Spleen (tissue), 11 donors: ENCODE results near the gene TSKS. TPM values are rescaled to one million over a fixed set of nuclear protein-coding genes. Genes with fewer than 3 reads are reported as not detected.

Experiments
- DNase-seq: peaks from one replicate; pipeline ENCODE4 v3.0.0-alpha.2; 2020
- H3K27ac ChIP-seq, 8 donors: fragments of 200-600 bp; sonication (generic) in 7 of 8; 1 replicate in 4 of 8; 2 replicates in 4 of 8; pipeline versions ENCODE4 v1.5.0 to v1.8.0; 2016 to 2021; ENCODE audit warnings: inconsistent platforms in 4 of 8, mild to moderate bottlenecking in 4 of 8, moderate library complexity in 1 of 8
- H3K27me3 ChIP-seq, 7 donors: fragments of 200-600 bp; sonication (generic) in 6 of 7; replicated peaks in 1 of 7; 1 replicate in 4 of 7; 2 replicates in 3 of 7; pipeline versions ENCODE4 v1.5.0 to v1.8.0; 2016 to 2021; ENCODE audit warnings: inconsistent platforms in 3 of 7, mild to moderate bottlenecking in 1 of 7
- H3K36me3 ChIP-seq, 6 donors: fragments of 200-600 bp; sonication (generic) in 5 of 6; 1 replicate in 4 of 6; 2 replicates in 2 of 6; pipeline versions ENCODE4 v1.5.0 to v1.8.0; 2016 to 2021; ENCODE audit warnings: inconsistent platforms in 2 of 6
- H3K4me1 ChIP-seq, 6 donors: fragments of 200-600 bp; sonication (generic) in 5 of 6; 1 replicate in 3 of 6; 2 replicates in 3 of 6; pipeline versions ENCODE4 v1.5.0 to v1.8.0; 2016 to 2021; ENCODE audit warnings: inconsistent platforms in 3 of 6
- H3K4me3 ChIP-seq, 8 donors: fragments of 200-600 bp; sonication (generic) in 7 of 8; 1 replicate in 4 of 8; 2 replicates in 4 of 8; pipeline versions ENCODE4 v1.5.0 to v1.8.0; 2016 to 2021; ENCODE audit warnings: inconsistent platforms in 4 of 8, mild to moderate bottlenecking in 4 of 8, moderate library complexity in 2 of 8
- H3K9me3 ChIP-seq, 8 donors: fragments of 200-600 bp; sonication (generic) in 7 of 8; 1 replicate in 4 of 8; 2 replicates in 4 of 8; pipeline versions ENCODE4 v1.5.0 to v1.8.0; 2016 to 2021; ENCODE audit warnings: inconsistent platforms in 4 of 8
- CTCF ChIP-seq, 11 experiments: fragments of 200-600 bp in 7 of 11; fragments of 450-650 bp in 4 of 11; sonication (generic) in 4 of 11; IDR thresholded peaks in 8 of 11; conservative IDR thresholded peaks in 3 of 11; 1 replicate in 7 of 11; 2 replicates in 4 of 11; pipeline versions ENCODE4 v1.4.0 to v1.8.0; 2016 to 2021; ENCODE audit warnings: antibody characterized with exemption in 11 of 11, inconsistent platforms in 4 of 11, mild to moderate bottlenecking in 1 of 11
- POLR2A ChIP-seq, 3 donors: fragments of 450-650 bp; IDR thresholded peaks; one replicate each; pipeline ENCODE4 v1.5.1; 2017; ENCODE audit warnings: antibody characterized with exemption in 3 of 3, mild to moderate bottlenecking in 1 of 3
- POLR2AphosphoS5 ChIP-seq, 3 donors: sonication (generic); formaldehyde crosslinking; IDR thresholded peaks; one replicate each; pipeline ENCODE4 v1.5.1; 2017; ENCODE audit warnings: antibody characterized with exemption in 3 of 3
- WGBS, 5 donors: extraction: QIAGEN DNeasy Blood & Tissue Kit in 3 of 5; methylation state at CpG; one replicate each; pipeline versions ENCODE4 v1.1.5 to v1.1.7; 2013 to 2018; 5-methylcytosine and 5-hydroxymethylcytosine counted together
- intact Hi-C: fragments of 100-400 bp; cut with DNase I; formaldehyde crosslinking; loops from one replicate; pipeline ENCODE4 v1.15.0; 2023; ENCODE audit warnings: low total_unique reads
- polyA plus RNA-seq, 3 donors: library from polyadenylated mRNA; stranded (reverse); fragments of 200-250 nt; gene quantifications; one replicate each; pipeline ENCODE4 v1.2.1, GENCODE V29; 2013
- total RNA-seq, 7 donors: library from RNA; depleted of rRNA in 3 of 7; stranded (reverse); fragments of >200 nt in 3 of 7; fragmentation: NEBNext Ultra II Directional in 4 of 7; extraction: Animal tissue kit (Norgen Biotek cat#: 25700) in 4 of 7; gene quantifications; one replicate each; pipeline versions ENCODE4 v1.1.0 to v1.2.1, GENCODE V29; 2016 to 2021
- donor health status: healthy with polysubstance abuse.
- donor health status: DM: no; HTN: no; CAD: no; lungs with moderate emphysema.
- donor health status: DM: no; HTN: no; CAD: no.
- donor health status: Bipolar disorder and iron deficiency.
- donor health status: healthy.
- donor health status: DM: no; HTN: no; CAD: no.
- donor health status: DM: yes; HTN: yes; CAD: no.

TSKS gene
- total and polyA plus RNA-seq, 10 donors = 0.26 to 2.1 (median 0.88) TPM; not detected in 4

DNA sequence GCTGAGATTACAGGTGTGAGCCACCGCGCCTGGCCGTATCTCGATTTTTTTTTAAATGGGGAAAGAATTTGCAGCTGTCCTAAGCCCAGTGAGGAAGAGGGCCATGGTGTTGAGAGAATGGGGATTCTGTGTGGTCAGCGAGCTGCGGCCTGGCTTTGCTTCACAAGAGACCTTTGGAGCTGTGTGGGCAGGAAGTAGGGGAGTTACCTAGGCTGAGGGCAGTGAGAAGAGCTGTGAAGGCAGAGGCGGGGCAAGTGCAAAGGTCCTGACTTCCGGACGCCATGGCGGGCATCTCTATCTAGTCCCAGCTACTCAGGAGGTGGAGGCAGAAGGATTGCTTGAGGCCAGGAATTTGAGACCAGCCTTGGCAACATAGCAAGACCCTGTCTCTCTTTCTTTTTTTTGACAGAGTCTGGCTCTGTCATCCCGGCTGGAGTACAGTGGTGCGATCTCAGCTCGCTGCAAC is 8.6 kb upstream of the TSKS start:
- no peak for DNase-seq
- Histone ChIP-seq H3K27me3 (no peaks in the 10 kb centered on the region), H3K4me3 (no peak overlapping the region), H3K4me1 (peaks cover 16 to 94% (median 50%) of the 10 kb centered on the region in 6 donors), H3K27ac (peak overlapping the region in 2 of 8 donors; percentile 9 to 10), H3K9me3 (no peaks in the 10 kb centered on the region), H3K36me3 (peaks cover 0 to 67% (median 0%) of the 10 kb centered on the region in 6 donors)
- WGBS, 5 donors = 78 to 90% (median 84%) methylated on average over 11 to 13 of the region's 13 CpGs
- TF ChIP-seq POLR2AphosphoS5 (IDR thresholded peaks at IDR 0.05) = no peak
- TF ChIP-seq CTCF (IDR thresholded peaks at IDR 0.05 in 8 of 11, conservative IDR thresholded peaks at IDR 0.05 in 3 of 11) = no peak
- TF ChIP-seq POLR2A (IDR thresholded peaks at IDR 0.05) = no peak
- intact Hi-C loops = no loop called here

GRCh38 chr19:49770529-49770928 is 7.4 kb upstream of the TSKS start:
- Histone ChIP-seq H3K36me3 (peaks cover 0 to 55% (median 0%) of the 10 kb centered on the region in 6 donors), H3K9me3 (no peaks in the 10 kb centered on the region), H3K27me3 (no peaks in the 10 kb centered on the region), H3K4me1 (peaks cover 16 to 89% (median 54%) of the 10 kb centered on the region in 6 donors), H3K27ac (no peak overlapping the region), H3K4me3 (no peak overlapping the region)
- no peak for TF ChIP-seq POLR2A (IDR thresholded peaks at IDR 0.05)
- DNase-seq = no peak
- intact Hi-C loops = no loop called here
- WGBS, 5 donors = 87 to 92% (median 89%) methylated on average over 8 of the region's 8 CpGs

- Histone ChIP-seq H3K36me3 (peaks cover 0 to 31% (median 0%) of the 10 kb centered on the region in 6 donors), H3K9me3 (no peaks in the 10 kb centered on the region), H3K27me3 (no peaks in the 10 kb centered on the region), H3K4me1 (peaks cover 16 to 69% (median 41%) of the 10 kb centered on the region in 6 donors), H3K4me3 (peak overlapping the region in 7 of 8 donors; percentile 61 to 85 (median 76)), H3K27ac (peak overlapping the region in 5 of 8 donors; percentile 86 to 96 (median 92))
- TF ChIP-seq CTCF (IDR thresholded peaks at IDR 0.05 in 8 of 11, conservative IDR thresholded peaks at IDR 0.05 in 3 of 11) = no peak
- TF ChIP-seq POLR2A (IDR thresholded peaks at IDR 0.05) = no peak
- TF ChIP-seq POLR2AphosphoS5 (IDR thresholded peaks at IDR 0.05) = no peak
- DNase-seq = no peak
- WGBS, 5 donors = 54 to 70% (median 67%) methylated on average over 12 of the region's 12 CpGs
- intact Hi-C loops = no loop called here
Measured at GRCh38 chr19:49767967-49768581, 5.0 kb upstream of the TSKS start.

- Histone ChIP-seq H3K36me3 (peaks cover 0 to 24% (median 0%) of the 10 kb centered on the region in 6 donors), H3K27me3 (no peaks in the 10 kb centered on the region), H3K9me3 (no peaks in the 10 kb centered on the region), H3K4me3 (peak overlapping the region; percentile 61 to 85 (median 74)), H3K27ac (peak overlapping the region; percentile 70 to 96 (median 88)), H3K4me1 (peaks cover 16 to 63% (median 39%) of the 10 kb centered on the region in 6 donors)
- intact Hi-C loops = no loop called here
- 0 to 1% (median 0%) methylated on average over 9 of the region's 9 CpGs for WGBS, 5 donors
- TF ChIP-seq CTCF (IDR thresholded peaks at IDR 0.05 in 8 of 11, conservative IDR thresholded peaks at IDR 0.05 in 3 of 11) (no peak), POLR2AphosphoS5 (IDR thresholded peaks at IDR 0.05) (no peak), POLR2A (IDR thresholded peaks at IDR 0.05) (no peak)
- no peak for DNase-seq
Measured at GRCh38 chr19:49767381-49767780, 4.3 kb upstream of the TSKS start.
